HTERT RPE-1 (cell line): Measurements from ENCODE around the gene AMPH.
"Not testable (repeated sequence)": the region's sequence is repeated elsewhere in the genome, so short reads cannot be mapped to it uniquely, and the experiment has no call there.

ENCODE experiments used
- in situ Hi-C: fragments of 300-500 bp; cut with MboI; formaldehyde crosslinking; loops from 4 replicates; pipeline ENCODE4 v1.14.3; 2020; ENCODE audit warnings: low sequenced_read_pairs

AMPH gene

GRCh38 chr7:38359071-38359601 is 272.0 kb downstream of the AMPH start:
- in situ Hi-C loops = not testable (repeated sequence)

GRCh38 chr7:38358273-38358831 is 272.8 kb downstream of the AMPH start:
- in situ Hi-C loops = not testable (repeated sequence)

GRCh38 chr7:38354271-38354851 is 276.8 kb downstream of the AMPH start:
- in situ Hi-C loops = not testable (repeated sequence)

DNA sequence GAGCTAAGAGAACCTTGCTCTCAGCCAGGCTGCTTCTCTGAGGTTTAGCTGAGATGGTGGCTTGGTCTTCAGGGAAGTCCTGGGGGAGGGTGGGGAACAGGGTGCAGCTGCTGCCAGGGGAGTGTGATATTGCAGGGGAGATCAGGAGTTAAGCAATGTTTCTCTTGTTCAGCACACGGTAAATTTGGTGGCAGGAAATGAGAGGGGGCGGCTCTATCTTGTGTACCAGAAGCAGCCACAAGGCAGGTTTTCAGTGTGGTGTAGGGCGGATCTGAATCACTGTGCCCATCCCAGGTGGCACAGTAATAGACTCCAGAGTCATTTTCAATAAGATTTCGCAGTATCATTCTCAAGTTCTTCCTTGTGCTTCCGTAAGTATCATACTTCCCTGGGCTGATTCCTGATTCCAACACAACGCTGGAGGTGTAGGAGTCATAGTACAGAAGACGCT is 277.7 kb downstream of the AMPH start:
- in situ Hi-C loops = not testable (repeated sequence)

DNA sequence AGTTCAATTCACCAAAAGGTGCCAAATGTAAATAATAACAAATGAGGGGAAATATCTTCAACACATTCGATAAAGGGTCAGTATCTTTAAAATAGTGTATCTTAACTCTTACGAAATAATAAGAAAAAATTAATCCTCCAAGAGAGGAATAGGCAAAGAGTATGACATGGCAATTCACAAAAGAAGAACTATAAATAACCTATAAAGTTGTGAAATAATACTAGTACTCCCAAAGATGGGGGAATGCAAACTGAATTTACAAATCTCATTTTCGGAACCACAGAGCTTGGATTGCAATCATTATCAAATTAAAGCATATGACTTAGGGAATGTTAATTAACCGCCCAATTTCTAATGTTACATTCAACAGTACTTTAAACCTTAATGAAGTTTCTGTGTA is 279.6 kb downstream of the AMPH start:
- in situ Hi-C loops = no loop called here

- in situ Hi-C loops = not testable (repeated sequence)
Observed at GRCh38 chr7:38350777-38351176, 280.4 kb downstream of the AMPH start.

DNA sequence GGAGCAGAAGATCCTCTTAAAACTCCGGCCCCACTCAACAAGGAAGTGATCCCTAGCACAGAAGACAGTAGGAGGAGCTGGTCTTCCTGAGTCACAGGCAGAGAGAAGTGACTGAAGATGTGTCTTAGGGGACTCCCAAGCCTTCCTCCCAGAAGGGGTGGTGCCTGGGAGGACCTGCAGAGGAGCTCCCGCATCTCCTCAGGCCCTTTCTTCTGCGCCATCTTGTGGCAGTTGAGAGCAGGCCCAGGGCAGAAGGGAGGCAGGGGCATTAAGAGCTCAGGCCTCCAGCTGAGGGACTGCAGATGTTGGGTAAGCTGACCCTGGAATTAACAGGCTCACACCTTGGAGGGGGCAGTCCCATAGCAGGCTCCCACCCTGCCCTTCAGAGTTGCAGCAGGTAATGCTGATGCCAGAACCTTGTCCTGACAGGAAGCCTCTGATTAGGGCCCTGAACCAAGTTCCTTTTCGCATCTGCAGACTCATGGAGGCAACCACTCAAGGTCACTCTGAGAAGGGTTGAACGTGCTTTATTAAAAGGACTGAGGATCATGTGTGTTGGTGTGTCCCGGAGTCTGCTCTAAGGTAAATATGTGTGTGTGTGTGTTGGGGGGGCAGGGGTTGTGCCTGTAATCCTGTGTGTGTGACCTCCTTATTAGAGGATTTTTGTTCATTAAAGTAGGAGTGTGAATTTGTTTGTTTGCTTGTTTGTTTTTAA is 281.1 kb downstream of the AMPH start:
- in situ Hi-C loops = not testable (repeated sequence)

- in situ Hi-C loops = not testable (repeated sequence)
Observed at GRCh38 chr7:38349126-38349795, 281.9 kb downstream of the AMPH start.

DNA sequence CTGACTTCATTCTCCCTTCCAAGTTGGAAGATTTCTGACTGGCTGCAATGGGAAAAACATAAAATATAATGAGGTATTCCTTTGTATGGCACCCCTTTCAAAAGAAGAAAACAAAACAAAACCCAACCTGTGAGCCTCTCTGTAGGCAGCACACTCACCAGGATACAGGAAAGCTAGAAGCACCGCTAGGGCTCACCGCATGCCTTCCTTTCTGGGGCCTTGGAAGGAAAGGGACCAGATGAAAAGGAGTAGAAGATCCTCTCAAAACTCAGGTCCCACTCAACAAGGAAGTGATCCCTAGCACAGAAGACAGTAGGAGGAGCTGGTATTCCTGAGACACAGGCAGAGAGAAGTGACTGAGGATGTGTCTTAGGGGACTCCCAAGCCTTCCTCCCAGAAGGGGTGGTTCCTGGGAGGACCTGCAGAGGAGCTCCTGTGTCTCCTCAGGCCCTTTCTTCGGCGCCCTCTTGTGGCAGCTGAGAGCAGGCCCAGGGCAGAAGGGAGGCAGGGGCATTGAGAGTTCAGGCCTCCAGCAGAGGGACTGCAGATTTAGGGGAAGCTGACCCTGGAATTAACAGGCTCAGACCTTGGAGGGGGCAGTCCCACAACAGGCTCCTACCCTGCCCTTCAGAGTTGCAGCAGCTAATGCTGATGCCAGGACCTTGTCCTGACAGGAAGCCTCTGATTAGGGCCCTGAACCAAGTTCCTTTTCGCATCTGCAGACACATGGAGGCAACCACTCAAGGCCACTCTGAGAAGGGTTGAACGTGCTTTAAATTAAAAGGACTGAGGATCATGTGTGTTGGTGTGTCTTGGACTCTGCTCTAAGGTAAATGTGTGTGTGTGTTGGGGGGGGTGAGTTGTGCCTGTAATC is 285.6 kb downstream of the AMPH start:
- in situ Hi-C loops = not testable (repeated sequence)

GRCh38 chr7:38344741-38345140 is 286.4 kb downstream of the AMPH start:
- in situ Hi-C loops = not testable (repeated sequence)

DNA sequence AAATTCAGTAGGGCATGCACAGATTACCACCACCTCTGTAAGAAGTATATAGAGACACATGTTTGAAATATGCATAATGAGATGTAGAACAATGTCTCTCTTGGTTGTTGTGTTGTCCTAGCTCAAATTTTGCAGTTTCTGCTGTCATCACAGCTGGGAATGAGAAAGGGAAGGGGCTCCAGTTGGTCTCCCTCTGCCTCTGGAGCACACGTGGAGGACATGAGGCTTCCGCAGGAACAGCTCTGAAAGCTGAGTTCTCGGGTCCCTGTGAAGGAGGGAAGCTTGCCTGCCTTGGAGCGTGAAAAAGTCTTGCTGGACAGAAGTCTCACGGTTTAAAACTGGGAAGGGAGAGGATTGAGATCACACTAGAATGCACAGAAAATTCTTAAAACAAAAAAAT is 289.0 kb downstream of the AMPH start:
- in situ Hi-C loops = not testable (repeated sequence)

- in situ Hi-C loops = not testable (repeated sequence)
Observed at GRCh38 chr7:38341172-38341705, 289.9 kb downstream of the AMPH start.

DNA sequence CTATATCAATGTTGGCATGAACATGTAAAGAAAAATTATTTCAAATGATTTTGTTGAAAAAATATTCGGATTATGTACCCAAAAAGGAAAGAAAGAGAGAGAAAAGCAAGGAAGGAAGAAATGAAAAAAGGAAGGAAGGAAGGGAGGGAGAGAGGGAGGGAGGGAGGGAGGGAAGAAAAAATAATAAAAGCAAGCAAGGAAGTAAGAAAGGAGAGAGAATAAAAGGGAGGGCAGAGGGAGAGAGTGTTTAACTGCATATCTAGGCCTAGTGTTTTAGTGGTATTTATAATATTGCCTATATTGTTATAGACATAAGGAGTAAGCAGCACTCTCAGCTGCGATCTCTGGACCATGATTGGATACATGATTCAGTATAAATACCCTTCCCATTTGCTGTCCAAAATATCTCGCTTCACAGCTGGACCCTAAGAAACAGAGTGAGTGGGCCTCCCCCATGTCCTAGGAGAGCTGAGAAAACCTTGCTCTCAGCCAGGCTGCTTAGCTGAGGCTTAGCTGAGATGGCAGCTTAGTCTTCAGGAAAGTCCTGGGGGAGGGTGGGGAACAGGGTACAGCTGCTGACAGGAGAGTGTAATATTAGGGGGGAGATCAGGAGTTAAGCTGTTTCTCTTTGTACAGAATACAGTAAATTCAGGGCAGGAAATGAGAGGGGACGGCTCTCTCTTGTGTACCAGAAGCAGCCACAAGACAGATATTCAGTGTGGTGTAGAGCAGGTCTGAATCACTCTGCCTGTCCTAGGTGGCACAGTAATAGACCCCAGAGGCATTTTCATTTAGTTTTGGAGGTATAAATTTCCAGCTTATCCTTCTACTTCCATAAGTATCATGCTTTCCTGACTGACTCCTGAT is 291.0 kb downstream of the AMPH start:
- in situ Hi-C loops = no loop called here

DNA sequence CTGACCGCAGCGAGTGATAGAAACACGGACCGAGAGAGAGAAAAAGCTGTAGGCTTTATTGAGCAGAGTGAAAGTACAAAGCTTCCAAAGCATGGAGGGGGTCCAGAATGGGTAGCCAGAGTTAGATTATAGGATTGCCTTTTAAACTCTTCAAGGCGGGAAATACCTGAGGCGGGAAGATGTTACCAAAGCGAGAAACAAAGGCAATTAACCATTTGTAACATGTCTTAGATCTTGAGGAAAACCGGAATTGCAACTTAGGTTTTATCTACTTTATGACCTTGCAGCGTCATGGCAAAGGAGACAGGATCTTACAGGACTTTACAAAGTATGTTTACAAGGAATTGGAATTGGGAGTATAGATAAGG is 295.0 kb downstream of the AMPH start:
- in situ Hi-C loops = not testable (repeated sequence)

- in situ Hi-C loops = no loop called here
Observed at GRCh38 chr7:38335492-38336147, 295.6 kb downstream of the AMPH start.

DNA sequence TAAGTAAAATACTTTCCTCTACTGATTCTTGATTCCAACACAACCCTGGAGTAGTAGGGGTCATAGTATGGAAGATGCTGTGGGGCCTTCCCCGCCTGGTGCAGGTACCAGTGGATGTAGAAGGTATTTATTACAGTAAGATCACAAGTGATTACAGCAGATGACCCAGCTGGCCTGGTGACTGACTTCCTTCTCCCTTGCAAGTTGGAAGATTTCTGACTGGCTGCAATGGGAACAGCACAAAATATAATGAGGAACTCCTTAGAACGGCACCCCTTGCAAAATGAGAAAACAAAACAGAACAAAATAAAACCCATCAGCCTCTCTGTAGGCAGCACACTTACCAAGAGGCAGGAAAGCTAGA is 296.1 kb downstream of the AMPH start:
- in situ Hi-C loops = no loop called here

DNA sequence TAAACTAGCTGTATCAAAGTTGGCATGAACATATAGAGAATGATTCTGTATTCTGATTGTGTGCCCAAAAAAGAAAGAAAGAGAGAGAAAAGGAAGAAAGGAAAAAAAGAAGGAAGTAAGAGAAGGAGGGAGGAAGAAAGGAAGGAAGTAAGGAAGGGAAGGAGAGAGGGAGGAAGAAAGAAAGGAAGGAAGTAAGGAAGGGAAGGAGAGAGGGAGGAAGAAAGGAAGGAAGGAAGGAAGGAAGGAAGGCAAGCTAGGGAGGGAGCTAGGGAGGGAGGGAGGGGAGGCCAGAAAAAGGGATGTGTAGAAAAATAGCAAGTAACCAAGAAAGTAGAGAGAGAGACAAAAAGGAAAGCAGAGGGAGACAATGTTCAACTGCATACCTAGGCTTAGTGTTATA is 297.0 kb downstream of the AMPH start:
- in situ Hi-C loops = no loop called here
